ENCODE results near the gene MTCL1. TPM values are rescaled to one million over a fixed set of nuclear protein-coding genes. Genes with fewer than 3 reads are reported as not detected.
A peak's percentile ranks its signal among the peaks of the same experiment; 100 is the strongest.

MTCL1 gene
- total RNA-seq, 3 donors from 2014 or later (not counting 1 experiment from before 2014, with no cell fraction given) = 0.38 to 1.5 (median 0.43) TPM

- intact Hi-C loops (cut with micrococcal nuclease) = no loop called here
- DNase-seq = no peak
- Mint-ChIP-seq H3K27ac (no peak overlapping the region), H3K9me3 (no peaks in the 10 kb centered on the region), H3K4me1 (no peaks in the 10 kb centered on the region), H3K4me3 (no peak overlapping the region), H3K36me3 (no peaks in the 10 kb centered on the region), H3K27me3 (ENCODE audit: low read depth in 2 of 2) (peaks cover 8 to 30% of the 10 kb centered on the region in 2 donors)
- H3K4me3 ChIP-seq (ENCODE audit: low read length) = no peak overlapping the region
- no peak overlapping the region for H3K27ac ChIP-seq (ENCODE audit: low read length)
- no peaks in the 10 kb centered on the region for H3K4me1 ChIP-seq (ENCODE audit: control insufficient read depth, insufficient read depth, low read length)
- H3K9me3 ChIP-seq (ENCODE audit: control insufficient read depth, insufficient read depth, low read length) = no peaks in the 10 kb centered on the region
- H3K36me3 ChIP-seq (ENCODE audit: control insufficient read depth, insufficient read depth, low read length) = no peaks in the 10 kb centered on the region
- no peaks in the 10 kb centered on the region for H3K27me3 ChIP-seq (ENCODE audit: control insufficient read depth, insufficient read depth, low read length)
- WGBS (ENCODE audit: insufficient coverage) = 89% methylated on average over 3 of the region's 17 CpGs
- no peak for TF ChIP-seq CTCF (IDR thresholded peaks at IDR 0.05)
- ATAC-seq = no peak
Measured at GRCh38 chr18:8726281-8726680, 20.9 kb downstream of the MTCL1 start.

- intact Hi-C loops (cut with micrococcal nuclease) = no loop called here
- Mint-ChIP-seq H3K4me3 (no peak overlapping the region), H3K36me3 (no peaks in the 10 kb centered on the region), H3K27ac (no peak overlapping the region), H3K27me3 (ENCODE audit: low read depth in 2 of 2) (peaks cover 5 to 31% of the 10 kb centered on the region in 2 donors), H3K9me3 (no peaks in the 10 kb centered on the region), H3K4me1 (no peaks in the 10 kb centered on the region)
- no peak for DNase-seq
- no peaks in the 10 kb centered on the region for H3K27me3 ChIP-seq (ENCODE audit: control insufficient read depth, insufficient read depth, low read length)
- H3K9me3 ChIP-seq (ENCODE audit: control insufficient read depth, insufficient read depth, low read length) = no peaks in the 10 kb centered on the region
- TF ChIP-seq CTCF (IDR thresholded peaks at IDR 0.05) = no peak
- 27% methylated on average over 1 of the region's 4 CpGs for whole genome bisulfite sequencing (ENCODE audit: insufficient coverage)
- no peak overlapping the region for H3K4me3 ChIP-seq (ENCODE audit: low read length)
- H3K27ac ChIP-seq (ENCODE audit: low read length) = no peak overlapping the region
- H3K4me1 ChIP-seq (ENCODE audit: control insufficient read depth, insufficient read depth, low read length) = no peaks in the 10 kb centered on the region
- ATAC-seq = no peak
- H3K36me3 ChIP-seq (ENCODE audit: control insufficient read depth, insufficient read depth, low read length) = no peaks in the 10 kb centered on the region
Measured at GRCh38 chr18:8726963-8727705, 21.8 kb downstream of the MTCL1 start.

- H3K27ac Mint-ChIP-seq = no peak overlapping the region
- H3K4me1 Mint-ChIP-seq = peaks cover 0 to 5% of the 10 kb centered on the region in 2 donors
- peak; percentile 31 to 70 (median 40) for ATAC-seq
- 40% methylated on average over 15 of the region's 16 CpGs for WGBS (ENCODE audit: insufficient coverage)
- no peak for DNase-seq
- Histone ChIP-seq H3K9me3 (ENCODE audit: control insufficient read depth, insufficient read depth, low read length) (no peaks in the 10 kb centered on the region), H3K27me3 (ENCODE audit: control insufficient read depth, insufficient read depth, low read length) (peaks cover 2% of the 10 kb centered on the region), H3K4me1 (ENCODE audit: control insufficient read depth, insufficient read depth, low read length) (peaks cover 10% of the 10 kb centered on the region), H3K4me3 (ENCODE audit: low read length) (no peak overlapping the region), H3K36me3 (ENCODE audit: control insufficient read depth, insufficient read depth, low read length) (no peaks in the 10 kb centered on the region), H3K27ac (ENCODE audit: low read length) (no peak overlapping the region)
- H3K36me3 Mint-ChIP-seq = no peaks in the 10 kb centered on the region
- intact Hi-C loops (cut with micrococcal nuclease) = no loop called here
- no peak for TF ChIP-seq CTCF (IDR thresholded peaks at IDR 0.05)
- H3K27me3 Mint-ChIP-seq (ENCODE audit: low read depth in 2 of 2) = peaks cover 12 to 38% of the 10 kb centered on the region in 2 donors
- no peaks in the 10 kb centered on the region for H3K9me3 Mint-ChIP-seq
- H3K4me3 Mint-ChIP-seq = no peak overlapping the region
Measured at GRCh38 chr18:8730080-8730827, 24.9 kb downstream of the MTCL1 start.

Measured in natural killer cell (primary cell).